T-cell (primary cell): ENCODE data around the gene MCRS1. TPM values are rescaled to one million over a fixed set of nuclear protein-coding genes. Genes with fewer than 3 reads are reported as not detected.

ENCODE experiments used
- ATAC-seq, 4 experiments: fragments of 200-7000 bp in 3 of 4; fragments of 150-1000 bp in 1 of 4; cut with Tn5 transposase; replicated peaks in 1 of 4; 1 replicate in 3 of 4; 2 replicates in 1 of 4; pipeline ENCODE4 v1.10.0; 2021; ENCODE audit warnings: moderate library complexity in 3 of 4, mild to moderate bottlenecking in 2 of 4, moderate number of reproducible peaks in 1 of 4
- CTCF ChIA-PET, 2 donors: fragments of 300-600 bp; sonication (Branson Sonifier 250); formaldehyde crosslinking; loops; one replicate each; lab custom pipeline; 2022; ENCODE audit warnings: antibody characterized with exemption in 2 of 2; lab: Charles Lee
- POLR2A ChIA-PET, 2 donors: fragments of 300-600 bp; sonication (Branson Sonifier 250); formaldehyde crosslinking; loops; one replicate each; lab custom pipeline; 2022; ENCODE audit warnings: antibody characterized with exemption in 2 of 2; lab: Charles Lee
- DNase-seq, 35 experiments: peaks; one replicate each; pipeline versions ENCODE4 v3.0.0 to v3.0.0-alpha.2; 2013 to 2023
- H3K27ac ChIP-seq: one replicate; pipeline ENCODE4 v1.5.1; 2013; ENCODE audit warnings: low read length
- H3K27me3 ChIP-seq, 2 experiments: replicated peaks in 1 of 2; 1 replicate in 1 of 2; 2 replicates in 1 of 2; pipeline versions ENCODE4 v1.6.1 to v1.7.0; 2013; ENCODE audit warnings: low read length in 1 of 2, mixed read lengths in 1 of 2; ENCODE audit not compliant: control insufficient read depth in 2 of 2, insufficient read depth in 2 of 2; ENCODE audit errors: extremely low read depth in 1 of 2
- H3K36me3 ChIP-seq, 2 donors: 1 replicate in 1 of 2; 2 replicates in 1 of 2; pipeline versions ENCODE4 v1.6.1 to v1.7.0; 2013; ENCODE audit warnings: low read length in 1 of 2; ENCODE audit not compliant: control insufficient read depth in 2 of 2, insufficient read depth in 1 of 2; ENCODE audit errors: extremely low read depth in 1 of 2
- H3K4me1 ChIP-seq, 2 experiments: 1 replicate in 1 of 2; 2 replicates in 1 of 2; pipeline versions ENCODE4 v1.6.1 to v1.7.0; 2013; ENCODE audit warnings: low read length in 2 of 2, mixed read lengths in 1 of 2; ENCODE audit not compliant: insufficient read depth in 2 of 2, control insufficient read depth in 1 of 2; ENCODE audit errors: extremely low read depth in 1 of 2
- H3K4me3 ChIP-seq, 2 donors: 1 replicate in 1 of 2; 2 replicates in 1 of 2; pipeline versions ENCODE4 v1.5.1 to v1.7.0; 2013; ENCODE audit warnings: mild to moderate bottlenecking in 2 of 2, low read length in 1 of 2, moderate library complexity in 1 of 2; ENCODE audit not compliant: control insufficient read depth in 1 of 2; ENCODE audit errors: extremely low read depth in 1 of 2
- H3K9me3 ChIP-seq: 2 replicates; pipeline ENCODE4 v1.7.0; 2013
- H3K27ac Mint-ChIP-seq, 2 donors: one replicate each; pipeline ENCODE4 v1.8.0; 2020 to 2021; ENCODE audit warnings: mild to moderate bottlenecking in 2 of 2, mixed read lengths in 2 of 2
- H3K27me3 Mint-ChIP-seq, 2 donors: one replicate each; pipeline ENCODE4 v1.8.0; 2021 to 2022; ENCODE audit warnings: mixed read lengths in 2 of 2
- H3K36me3 Mint-ChIP-seq: one replicate; pipeline ENCODE4 v1.8.0; 2021; ENCODE audit warnings: mixed read lengths
- H3K4me1 Mint-ChIP-seq, 3 donors: one replicate each; pipeline ENCODE4 v1.8.0; 2020 to 2022; ENCODE audit warnings: mixed read lengths in 3 of 3, mild to moderate bottlenecking in 1 of 3
- H3K4me3 Mint-ChIP-seq, 3 donors: one replicate each; pipeline ENCODE4 v1.8.0; 2020 to 2022; ENCODE audit warnings: mild to moderate bottlenecking in 3 of 3, mixed read lengths in 3 of 3, moderate library complexity in 3 of 3
- H3K9me3 Mint-ChIP-seq, 3 donors: one replicate each; pipeline ENCODE4 v1.8.0; 2020 to 2022; ENCODE audit warnings: mixed read lengths in 3 of 3
- WGBS: methylation state at CpG from one replicate; pipeline ENCODE4 v1.1.5; 2013; ENCODE audit warnings: missing lambda C conversion rate; ENCODE audit not compliant: insufficient coverage; 5-methylcytosine and 5-hydroxymethylcytosine counted together
- total RNA-seq, 35 experiments: library from RNA in 6 of 35; stranded (reverse) in 6 of 35; fragments of 120-200 nt in 1 of 35; gene quantifications; one replicate each; pipeline versions ENCODE4 v1.2.1 to v1.2.4 and lab custom pipeline; 2013 to 2026

The MCRS1 gene
- total RNA-seq, 5 donors from 2014 or later (not counting 1 experiment from before 2014, with no cell fraction given): 66.1 to 89.0 (median 85.7) TPM

DNA sequence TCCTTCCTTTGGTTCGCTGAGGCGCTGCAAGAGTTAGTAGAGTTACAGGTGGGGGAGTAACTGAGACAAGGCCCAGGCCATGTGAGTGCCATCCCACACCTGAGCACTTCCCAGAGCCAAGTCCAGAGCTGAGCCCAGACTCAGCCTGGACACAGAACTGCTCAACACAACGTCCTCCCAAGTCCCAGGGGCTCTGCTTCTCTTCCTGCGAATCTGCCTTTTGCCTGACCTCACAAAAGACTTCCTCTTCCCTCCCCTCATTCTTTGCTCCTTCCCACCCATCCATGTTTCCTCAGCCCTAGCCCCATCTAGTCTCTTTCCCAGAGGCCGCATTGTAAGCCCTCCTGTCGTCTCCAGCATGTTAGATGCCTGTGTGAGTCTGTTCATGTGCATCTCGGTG, 16.6 kb upstream of the MCRS1 start:
- no peak overlapping the region for H3K4me3 Mint-ChIP-seq
- Histone ChIP-seq H3K9me3 (no peaks in the 10 kb centered on the region), H3K36me3 (peaks cover 6 to 8% of the 10 kb centered on the region in 2 donors), H3K4me1 (peaks cover 0 to 7% of the 10 kb centered on the region in 2 experiments), H3K27me3 (no peaks in the 10 kb centered on the region), H3K4me3 (no peak overlapping the region), H3K27ac (no peak overlapping the region)
- no peaks in the 10 kb centered on the region for H3K9me3 Mint-ChIP-seq
- WGBS: 94% methylated on average over 7 of the region's 7 CpGs
- CTCF ChIA-PET: no interaction called here
- H3K4me1 Mint-ChIP-seq: peaks cover 6 to 27% (median 6%) of the 10 kb centered on the region in 3 donors
- no peak overlapping the region for H3K27ac Mint-ChIP-seq
- DNase-seq (no peak), ATAC-seq (no peak)
- no peaks in the 10 kb centered on the region for H3K27me3 Mint-ChIP-seq
- H3K36me3 Mint-ChIP-seq: peaks cover 21% of the 10 kb centered on the region
- POLR2A ChIA-PET: no interaction called here

DNA sequence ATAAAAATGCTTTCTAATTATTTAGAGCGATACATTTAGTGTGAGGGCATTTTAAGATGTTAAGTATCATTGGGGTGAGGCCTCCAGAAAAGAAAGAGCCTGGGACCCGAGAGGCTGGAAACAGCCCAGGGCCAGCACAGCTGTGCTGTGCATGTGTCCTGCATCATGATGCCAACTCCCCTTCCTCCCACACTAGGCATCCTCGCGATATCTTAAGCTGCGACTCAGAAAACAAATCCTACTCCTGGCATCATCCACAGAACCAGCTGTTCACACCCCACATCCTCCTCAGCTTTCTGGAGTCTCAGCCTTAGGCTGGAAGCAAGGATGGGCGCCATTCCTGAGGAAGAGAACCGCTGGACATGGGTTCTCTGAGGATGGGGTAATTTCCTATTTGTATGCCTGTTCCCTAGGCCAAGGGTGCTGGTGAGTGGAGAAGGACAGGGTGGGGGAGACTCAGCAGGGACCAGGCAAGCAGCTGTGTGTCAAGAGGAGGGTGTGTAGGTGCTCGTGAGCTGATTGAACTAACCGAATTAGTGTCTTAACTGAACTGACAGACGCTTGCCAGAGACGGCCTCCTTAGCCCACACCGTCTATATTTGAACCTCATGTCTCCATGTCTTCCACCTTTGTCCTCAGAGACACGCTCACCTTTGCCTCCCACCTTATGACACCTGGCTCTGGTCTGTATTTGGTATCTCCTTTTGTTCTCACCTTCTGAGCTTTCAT, 15.6 kb upstream of the MCRS1 start:
- no peaks in the 10 kb centered on the region for H3K9me3 Mint-ChIP-seq
- ChIA-PET POLR2A (no interaction called here), CTCF (interaction anchor here (0.5 to 0.9 kb wide), 4 partner anchors 31 to 591 kb away, joined by 3 to 13 read pairs (median 4); no protein-coding TSS in a partner anchor)
- H3K4me3 Mint-ChIP-seq: no peak overlapping the region
- Histone ChIP-seq H3K4me1 (peaks cover 0 to 7% of the 10 kb centered on the region in 2 experiments), H3K9me3 (no peaks in the 10 kb centered on the region), H3K4me3 (no peak overlapping the region), H3K27ac (no peak overlapping the region), H3K36me3 (peaks cover 6 to 8% of the 10 kb centered on the region in 2 donors), H3K27me3 (no peaks in the 10 kb centered on the region)
- ATAC-seq: no peak
- DNase-seq: no peak
- H3K27ac Mint-ChIP-seq: no peak overlapping the region
- H3K4me1 Mint-ChIP-seq: peaks cover 6 to 27% (median 8%) of the 10 kb centered on the region in 3 donors
- peaks cover 21% of the 10 kb centered on the region for H3K36me3 Mint-ChIP-seq
- WGBS: 94% methylated on average over 7 of the region's 13 CpGs
- H3K27me3 Mint-ChIP-seq: no peaks in the 10 kb centered on the region

DNA sequence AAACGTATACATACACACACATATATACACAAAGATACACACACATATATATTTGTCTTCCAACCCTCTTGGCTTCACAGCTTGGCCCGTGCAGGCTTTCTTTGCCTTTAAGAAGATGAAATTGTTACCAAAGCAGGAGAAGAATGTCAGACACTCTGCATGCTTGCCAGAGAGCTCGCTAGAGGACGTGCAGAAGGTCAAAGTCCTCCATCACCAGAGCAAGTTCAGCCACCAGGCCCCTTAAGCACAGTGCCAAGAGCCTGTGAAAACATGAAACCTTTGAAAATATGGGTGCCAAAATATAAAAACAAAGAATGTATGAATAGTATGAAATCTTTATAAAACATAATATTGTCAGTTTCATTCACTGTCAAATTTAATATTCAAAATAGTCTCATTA, 14.9 kb upstream of the MCRS1 start:
- 82% methylated on average over 2 of the region's 4 CpGs for WGBS
- POLR2A ChIA-PET: no interaction called here

DNA sequence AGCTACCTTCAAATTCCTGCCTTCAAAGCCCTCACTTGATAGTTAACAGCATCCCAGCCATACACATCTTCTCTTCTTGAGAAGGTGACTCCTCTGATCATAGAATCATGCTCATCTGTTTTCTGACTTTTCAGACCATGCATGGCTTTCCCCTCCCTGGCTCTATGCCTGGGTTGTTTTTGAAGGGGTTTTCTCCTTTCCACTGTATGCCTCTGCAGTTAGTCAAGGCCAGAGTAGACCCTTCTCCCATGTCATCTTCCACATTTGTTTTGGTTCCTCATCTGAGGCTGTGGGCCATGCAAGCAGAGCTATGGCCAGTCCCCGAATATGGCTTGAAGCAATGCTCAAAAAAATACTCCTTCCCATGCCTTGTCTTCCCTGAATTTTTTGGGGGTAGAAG, 14.3 kb upstream of the MCRS1 start:
- peaks cover 4 to 6% of the 10 kb centered on the region in 2 donors for H3K36me3 ChIP-seq
- H3K4me1 Mint-ChIP-seq: peaks cover 6 to 27% (median 8%) of the 10 kb centered on the region in 3 donors

More for the DNA sequence above, 14.9 kb upstream of the MCRS1 start:
- Histone ChIP-seq H3K27me3 (no peaks in the 10 kb centered on the region), H3K9me3 (no peaks in the 10 kb centered on the region), H3K36me3 (peaks cover 4 to 8% of the 10 kb centered on the region in 2 donors), H3K4me3 (no peak overlapping the region), H3K4me1 (peaks cover 0 to 7% of the 10 kb centered on the region in 2 experiments), H3K27ac (no peak overlapping the region)
- no peak for DNase-seq
- H3K27me3 Mint-ChIP-seq: no peaks in the 10 kb centered on the region
- H3K4me3 Mint-ChIP-seq: no peak overlapping the region
- no peak for ATAC-seq
- CTCF ChIA-PET: interaction anchor here in 1 of 2 donors (0.5 to 0.9 kb wide), 4 partner anchors 30 to 190 kb away, joined by 3 to 13 read pairs (median 4); no protein-coding TSS in a partner anchor
- H3K27ac Mint-ChIP-seq: no peak overlapping the region
- H3K36me3 Mint-ChIP-seq: peaks cover 21% of the 10 kb centered on the region
- H3K4me1 Mint-ChIP-seq: peaks cover 6 to 27% (median 8%) of the 10 kb centered on the region in 3 donors
- H3K9me3 Mint-ChIP-seq: no peaks in the 10 kb centered on the region

DNA sequence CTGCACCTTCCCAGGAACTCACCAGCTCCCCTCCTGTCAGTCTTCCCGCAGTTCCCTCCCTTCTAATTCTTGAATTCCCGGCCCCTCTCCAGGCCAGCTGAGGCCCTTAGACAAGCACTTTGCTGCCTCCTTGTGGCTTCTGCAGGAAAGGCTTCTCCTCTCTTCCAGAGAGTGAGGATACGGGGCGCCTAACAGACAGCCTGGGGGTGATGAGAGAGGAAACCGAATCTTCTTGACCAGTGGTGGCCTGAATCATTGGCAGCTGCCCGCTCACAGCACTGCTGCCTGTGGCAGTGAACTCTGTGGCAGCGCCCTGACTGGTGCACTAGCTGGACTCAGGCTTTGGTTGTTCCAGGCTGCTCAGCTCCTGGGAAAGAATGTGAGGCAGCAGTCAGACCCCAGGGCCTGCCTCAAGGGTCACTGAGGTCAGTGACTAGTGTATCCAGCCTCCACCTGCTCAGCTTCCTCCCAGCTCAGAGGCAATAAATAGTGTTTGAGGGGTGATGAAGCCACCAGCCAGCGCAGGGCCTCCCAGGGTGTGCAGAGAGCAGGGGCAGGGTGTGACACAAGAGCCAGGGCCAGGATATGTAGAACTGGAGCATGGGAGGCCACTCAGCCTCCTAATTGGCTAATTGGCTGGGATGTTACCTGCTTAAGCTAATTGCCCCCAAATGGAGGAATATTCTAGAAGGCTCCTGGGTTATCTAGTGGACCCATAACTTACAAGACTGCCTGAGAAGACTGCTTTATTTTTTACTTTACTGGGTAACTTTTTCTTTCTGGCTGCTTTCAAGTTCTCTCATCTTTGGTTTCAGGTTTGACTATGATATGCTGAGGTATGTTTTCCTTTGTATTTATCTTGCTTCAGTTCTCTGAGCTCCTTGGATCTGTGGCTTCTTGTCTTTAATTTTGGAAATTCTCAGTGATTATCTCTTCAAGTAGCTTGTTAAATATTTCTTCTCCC, 12.9 kb upstream of the MCRS1 start:
- 69% methylated on average over 4 of the region's 8 CpGs for WGBS
- H3K27me3 ChIP-seq: no peaks in the 10 kb centered on the region
- no peaks in the 10 kb centered on the region for H3K9me3 ChIP-seq
- peak in 32 of 35 experiments; percentile 25 to 71 (median 47) for DNase-seq
- H3K4me3 Mint-ChIP-seq: no peak overlapping the region
- peaks cover 6 to 27% (median 8%) of the 10 kb centered on the region in 3 donors for H3K4me1 Mint-ChIP-seq
- peaks cover 18% of the 10 kb centered on the region for H3K36me3 Mint-ChIP-seq
- no peak overlapping the region for H3K27ac Mint-ChIP-seq
- CTCF ChIA-PET: interaction anchor here (0.5 to 2.6 kb wide), 8 partner anchors 9 to 222 kb away, joined by 3 to 7 read pairs (median 5); partner anchors contain the start of gene PRPF40B (in 1 of the 2)
- no peak overlapping the region for H3K4me3 ChIP-seq
- peaks cover 4% of the 10 kb centered on the region in 2 donors for H3K36me3 ChIP-seq
- POLR2A ChIA-PET: no interaction called here
- no peaks in the 10 kb centered on the region for H3K9me3 Mint-ChIP-seq
- no peak overlapping the region for H3K27ac ChIP-seq
- peak; percentile 37 to 79 (median 74) for ATAC-seq
- H3K27me3 Mint-ChIP-seq: no peaks in the 10 kb centered on the region
- H3K4me1 ChIP-seq: peaks cover 0 to 7% of the 10 kb centered on the region in 2 experiments

More for the DNA sequence above, 14.3 kb upstream of the MCRS1 start:
- CTCF ChIA-PET: interaction anchor here (0.5 to 2.6 kb wide), 5 partner anchors 30 to 225 kb away, joined by 3 to 8 read pairs (median 5); no protein-coding TSS in a partner anchor
- H3K4me3 Mint-ChIP-seq: no peak overlapping the region
- no peaks in the 10 kb centered on the region for H3K9me3 ChIP-seq
- POLR2A ChIA-PET: no interaction called here
- H3K4me1 ChIP-seq: peaks cover 0 to 7% of the 10 kb centered on the region in 2 experiments
- DNase-seq (no peak), ATAC-seq (no peak)
- peaks cover 21% of the 10 kb centered on the region for H3K36me3 Mint-ChIP-seq
- H3K9me3 Mint-ChIP-seq: no peaks in the 10 kb centered on the region
- no peak overlapping the region for H3K27ac Mint-ChIP-seq
- WGBS: no CpG with 5 or more reads among the region's 1 CpG
- H3K27me3 ChIP-seq: no peaks in the 10 kb centered on the region
- H3K27me3 Mint-ChIP-seq: no peaks in the 10 kb centered on the region
- no peak overlapping the region for H3K4me3 ChIP-seq
- H3K27ac ChIP-seq: no peak overlapping the region
